ENCODE data around the gene WNT3.

WNT3 gene

GRCh38 chr17:46777943-46778915 lies 40.3 kb downstream of the WNT3 start:
- no peak for TF ChIP-seq CTCF (IDR thresholded peaks at IDR 0.05; ENCODE audit: insufficient read depth, low read depth, low read length, missing control alignments)
- H3K4me3 ChIP-seq (ENCODE audit: low read depth, low read length), result no peak overlapping the region
- no peak for DNase-seq (ENCODE audit: low read depth)

GRCh38 chr17:46776298-46777005 lies 42.0 kb downstream of the WNT3 start:
- no peak for DNase-seq (ENCODE audit: low read depth)
- H3K4me3 ChIP-seq (ENCODE audit: low read depth, low read length), result no peak overlapping the region
- no peak for TF ChIP-seq CTCF (IDR thresholded peaks at IDR 0.05; ENCODE audit: insufficient read depth, low read depth, low read length, missing control alignments)

GRCh38 chr17:46774108-46774737 lies 44.3 kb downstream of the WNT3 start:
- no peak overlapping the region for H3K4me3 ChIP-seq (ENCODE audit: low read depth, low read length)
- DNase-seq (ENCODE audit: low read depth), result no peak
- TF ChIP-seq CTCF (IDR thresholded peaks at IDR 0.05; ENCODE audit: insufficient read depth, low read depth, low read length, missing control alignments), result no peak

GRCh38 chr17:46773676-46774075 lies 44.8 kb downstream of the WNT3 start:
- DNase-seq (ENCODE audit: low read depth), result no peak
- no peak overlapping the region for H3K4me3 ChIP-seq (ENCODE audit: low read depth, low read length)
- no peak for TF ChIP-seq CTCF (IDR thresholded peaks at IDR 0.05; ENCODE audit: insufficient read depth, low read depth, low read length, missing control alignments)

- no peak for DNase-seq (ENCODE audit: low read depth)
- no peak for TF ChIP-seq CTCF (IDR thresholded peaks at IDR 0.05; ENCODE audit: insufficient read depth, low read depth, low read length, missing control alignments)
- no peak overlapping the region for H3K4me3 ChIP-seq (ENCODE audit: low read depth, low read length)
Observed at GRCh38 chr17:46773221-46773605, 45.3 kb downstream of the WNT3 start.

- H3K4me3 ChIP-seq (ENCODE audit: low read depth, low read length), result peak overlapping the region; percentile 57
- no peak for DNase-seq (ENCODE audit: low read depth)
- no peak for TF ChIP-seq CTCF (IDR thresholded peaks at IDR 0.05; ENCODE audit: insufficient read depth, low read depth, low read length, missing control alignments)
Observed at GRCh38 chr17:46772475-46773220, 45.8 kb downstream of the WNT3 start.
